ENCODE results near the gene POC1B. TPM values are rescaled to one million over a fixed set of nuclear protein-coding genes. Genes with fewer than 3 reads are reported as not detected.
A peak's percentile ranks its signal among the peaks of the same experiment; 100 is the strongest.

Gene POC1B
- total RNA-seq, 1 experiment from 2014 or later = 40.3 TPM

- Mint-ChIP-seq H3K27me3 (ENCODE audit: unreplicated experiment) (no peaks in the 10 kb centered on the region), H3K4me1 (ENCODE audit: low read depth, unreplicated experiment) (peaks cover 16% of the 10 kb centered on the region), H3K27ac (ENCODE audit: unreplicated experiment) (peak overlapping the region; percentile 53), H3K36me3 (ENCODE audit: insufficient read depth, unreplicated experiment) (peaks cover 6% of the 10 kb centered on the region), H3K9me3 (ENCODE audit: low read depth, unreplicated experiment) (peaks cover 3% of the 10 kb centered on the region), H3K4me3 (ENCODE audit: low read depth, unreplicated experiment) (no peak overlapping the region)
- CTCF ChIA-PET = no interaction called here
- intact Hi-C loops (cut with micrococcal nuclease; ENCODE audit: unreplicated experiment) = no loop called here
- no peak for TF ChIP-seq CTCF (IDR thresholded peaks at IDR 0.05; ENCODE audit: unreplicated experiment)
- BruUV-seq (replicated peaks) = no TSS peak
- no peak for DNase-seq
Observed at GRCh38 chr12:89418228-89418910, 107.5 kb downstream of the POC1B start.

GRCh38 chr12:89417246-89417977 lies 108.4 kb downstream of the POC1B start:
- intact Hi-C loops (cut with micrococcal nuclease; ENCODE audit: unreplicated experiment) = no loop called here
- TF ChIP-seq CTCF (IDR thresholded peaks at IDR 0.05; ENCODE audit: unreplicated experiment) = no peak
- H3K27me3 Mint-ChIP-seq (ENCODE audit: unreplicated experiment) = no peaks in the 10 kb centered on the region
- peak; percentile 29 for DNase-seq
- H3K9me3 Mint-ChIP-seq (ENCODE audit: low read depth, unreplicated experiment) = peaks cover 3% of the 10 kb centered on the region
- no peak overlapping the region for H3K4me3 Mint-ChIP-seq (ENCODE audit: low read depth, unreplicated experiment)
- no TSS peak for BruUV-seq (replicated peaks)
- H3K36me3 Mint-ChIP-seq (ENCODE audit: insufficient read depth, unreplicated experiment) = peaks cover 6% of the 10 kb centered on the region
- peak overlapping the region; percentile 53 for H3K27ac Mint-ChIP-seq (ENCODE audit: unreplicated experiment)
- CTCF ChIA-PET = no interaction called here
- H3K4me1 Mint-ChIP-seq (ENCODE audit: low read depth, unreplicated experiment) = peaks cover 16% of the 10 kb centered on the region

GRCh38 chr12:89416049-89416792 lies 109.6 kb downstream of the POC1B start:
- intact Hi-C loops (cut with micrococcal nuclease; ENCODE audit: unreplicated experiment) = no loop called here

More at GRCh38 chr12:89416049-89416792, 109.6 kb downstream of the POC1B start:
- Mint-ChIP-seq H3K4me1 (ENCODE audit: low read depth, unreplicated experiment) (peaks cover 16% of the 10 kb centered on the region), H3K27ac (ENCODE audit: unreplicated experiment) (no peak overlapping the region), H3K4me3 (ENCODE audit: low read depth, unreplicated experiment) (no peak overlapping the region), H3K27me3 (ENCODE audit: unreplicated experiment) (no peaks in the 10 kb centered on the region), H3K9me3 (ENCODE audit: low read depth, unreplicated experiment) (peaks cover 3% of the 10 kb centered on the region), H3K36me3 (ENCODE audit: insufficient read depth, unreplicated experiment) (peaks cover 6% of the 10 kb centered on the region)
- no TSS peak for BruUV-seq (replicated peaks)
- TF ChIP-seq CTCF (IDR thresholded peaks at IDR 0.05; ENCODE audit: unreplicated experiment) = no peak
- DNase-seq = no peak
- CTCF ChIA-PET = no interaction called here
